HG02884 (cell line): Measurements from ENCODE around the gene RFC1.
"Not testable (repeated sequence)": the region's sequence is repeated elsewhere in the genome, so short reads cannot be mapped to it uniquely, and the experiment has no call there.

Experiments
- ATAC-seq: cut with Tn5 transposase; IDR thresholded peaks from one replicate; pipeline ENCODE4 v1.9.1; 2021; ENCODE audit warnings: mild to moderate bottlenecking, moderate library complexity; ENCODE audit not compliant: unreplicated experiment

Gene RFC1

GRCh38 chr4:39312816-39313215, 53.3 kb downstream of the RFC1 start:
- no peak for ATAC-seq

GRCh38 chr4:39308611-39309010, 57.6 kb downstream of the RFC1 start:
- no peak for ATAC-seq

- no peak for ATAC-seq
Measured at GRCh38 chr4:39305912-39306677, 60.1 kb downstream of the RFC1 start.

DNA sequence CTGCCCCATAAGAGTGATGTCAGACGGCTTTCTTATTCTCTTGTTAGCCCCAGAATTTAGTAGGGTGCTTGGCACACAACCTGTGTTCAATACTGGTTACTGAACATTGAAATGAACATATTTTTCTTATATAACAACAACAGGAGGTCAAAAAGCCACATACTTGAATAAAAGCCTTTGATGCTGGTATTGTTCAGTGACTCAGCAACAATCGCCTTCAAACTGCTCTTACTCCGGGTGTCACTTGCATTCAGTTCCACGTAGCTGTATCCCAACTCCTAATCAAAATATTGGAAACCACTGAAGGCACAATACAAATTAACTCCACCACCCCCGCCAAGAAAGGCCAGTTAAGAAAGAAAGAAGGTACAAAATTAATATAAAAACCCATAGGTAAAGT, 61.5 kb downstream of the RFC1 start:
- no peak for ATAC-seq

GRCh38 chr4:39303871-39304270, 62.3 kb downstream of the RFC1 start:
- no peak for ATAC-seq

GRCh38 chr4:39302901-39303300, 63.3 kb downstream of the RFC1 start:
- ATAC-seq = no peak

DNA sequence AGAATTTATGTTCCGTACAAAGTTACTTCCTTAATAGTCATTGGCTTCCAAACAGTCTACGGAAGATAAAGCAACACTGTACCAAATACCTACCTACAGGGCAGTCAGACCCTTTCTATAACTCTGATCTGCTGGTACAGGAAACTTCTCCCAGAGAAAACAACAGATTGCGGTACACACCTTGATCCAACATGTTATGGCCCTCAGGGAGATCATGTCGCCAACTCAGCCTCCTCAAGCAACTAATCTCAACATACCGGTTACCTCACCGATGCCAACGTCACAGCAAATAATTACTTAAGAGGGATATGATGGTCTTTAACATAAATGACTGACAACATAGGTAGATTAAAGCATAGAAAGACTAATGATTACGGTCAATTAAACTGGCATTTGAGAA, 70.4 kb downstream of the RFC1 start:
- no peak for ATAC-seq

DNA sequence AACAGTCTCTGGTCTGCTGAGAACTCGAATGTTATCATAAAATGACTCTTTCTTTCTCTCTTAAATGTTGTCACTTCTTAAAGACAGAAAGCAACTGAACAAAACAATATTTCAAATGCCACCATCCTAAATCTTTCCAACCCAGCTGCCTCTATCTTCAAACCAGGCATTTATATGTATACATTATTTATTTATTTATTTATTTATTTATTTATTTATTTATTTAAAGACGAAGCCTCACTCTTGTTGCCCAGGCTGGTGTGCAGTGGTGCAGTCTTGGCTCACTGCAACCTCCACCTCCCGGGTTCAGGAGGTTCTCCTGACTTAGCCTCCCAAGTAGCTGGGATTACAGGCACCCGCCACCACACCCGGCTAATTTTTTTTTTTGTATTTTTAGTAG, 73.7 kb downstream of the RFC1 start:
- not testable (repeated sequence) for ATAC-seq

- no peak for ATAC-seq
Measured at GRCh38 chr4:39291686-39292085, 74.5 kb downstream of the RFC1 start.

DNA sequence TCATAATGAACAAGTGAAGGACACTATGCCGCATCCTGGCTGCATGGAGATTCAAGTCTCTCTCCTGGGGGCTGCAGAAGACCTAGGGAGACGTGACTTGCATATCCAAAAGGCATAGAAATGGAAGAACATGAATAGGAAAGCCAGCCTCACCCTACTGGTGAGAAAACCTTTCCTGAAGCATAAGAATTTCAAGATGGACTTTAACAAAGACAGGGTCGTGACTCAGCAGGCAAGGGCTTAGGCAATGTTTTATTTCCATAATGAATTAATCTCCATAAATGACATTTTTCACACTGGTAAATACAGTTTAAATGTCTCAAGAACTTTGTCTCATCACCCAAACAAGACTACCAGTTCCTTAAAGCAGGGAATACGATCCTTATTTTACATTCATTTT, 78.9 kb downstream of the RFC1 start:
- no peak for ATAC-seq

DNA sequence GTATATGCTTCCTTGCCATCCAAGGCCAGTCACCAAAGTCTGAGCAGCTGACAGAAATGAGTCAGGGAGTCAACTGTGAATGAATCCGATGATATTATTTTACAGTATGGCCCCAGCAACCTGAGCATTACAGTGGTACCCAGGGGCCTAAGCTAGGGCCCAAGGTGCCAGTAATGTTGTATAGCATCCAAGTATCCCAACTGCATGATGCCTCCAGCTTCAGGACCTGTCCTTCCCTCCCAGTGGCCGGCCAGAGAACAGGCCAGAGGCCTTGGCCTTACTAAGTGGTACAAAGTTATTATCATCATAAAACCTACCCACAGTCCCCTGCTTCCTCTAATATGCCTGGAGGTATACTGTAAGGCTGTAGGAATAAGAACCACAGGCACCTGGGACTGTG, 79.9 kb downstream of the RFC1 start:
- no peak for ATAC-seq

DNA sequence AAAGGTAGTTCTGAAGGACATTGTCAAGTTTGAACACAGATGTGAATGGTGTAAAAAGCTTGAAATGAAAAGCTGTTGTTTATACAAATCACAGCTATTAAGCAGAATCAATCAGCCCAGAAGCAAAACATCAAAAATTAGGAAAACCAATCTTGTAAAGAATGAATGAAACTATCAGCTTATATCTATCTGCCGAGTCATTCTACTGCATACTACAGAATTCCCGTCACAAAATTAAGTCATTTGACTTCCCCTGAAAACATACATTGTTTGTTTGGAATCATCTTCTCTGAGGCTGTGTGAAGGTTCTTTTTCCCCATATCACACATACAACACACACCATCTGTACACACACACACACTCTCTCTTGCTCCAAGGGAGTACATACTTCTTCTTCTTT, 80.3 kb downstream of the RFC1 start:
- ATAC-seq = no peak

DNA sequence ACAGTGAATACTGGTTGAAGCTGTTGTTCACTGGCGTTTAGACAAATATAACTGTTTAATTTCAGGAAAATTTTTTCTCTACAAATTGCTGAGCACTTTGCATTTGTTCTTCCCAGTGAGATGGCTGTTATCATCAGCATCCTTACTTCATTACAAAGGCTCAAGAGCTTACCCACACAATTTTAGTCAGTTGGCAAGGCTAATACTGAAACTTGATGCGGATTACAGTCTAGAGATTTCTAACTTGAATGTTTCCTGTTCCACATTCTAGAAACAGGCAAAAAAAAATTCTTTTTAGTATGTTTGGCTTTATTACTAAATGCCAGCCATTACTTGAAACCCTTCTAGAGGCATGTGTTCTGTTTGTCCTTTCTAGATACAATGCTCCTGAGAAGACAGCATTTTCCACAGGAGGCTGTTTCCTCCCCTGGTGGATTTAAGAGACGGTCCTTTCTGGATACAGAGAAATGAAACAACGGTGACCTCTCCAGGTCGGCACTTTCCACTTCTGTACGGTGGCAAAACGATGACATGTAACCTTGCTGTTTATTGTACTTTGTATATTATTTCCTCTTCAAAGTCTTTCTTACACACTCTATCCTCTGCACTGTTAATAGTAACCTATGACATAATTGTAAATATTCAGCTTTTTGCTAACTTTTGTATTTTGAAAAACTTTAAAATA, 80.9 kb downstream of the RFC1 start:
- ATAC-seq = no peak

- ATAC-seq = no peak
Measured at GRCh38 chr4:39280770-39281169, 85.4 kb downstream of the RFC1 start.

GRCh38 chr4:39279416-39279815, 86.7 kb downstream of the RFC1 start:
- no peak for ATAC-seq

DNA sequence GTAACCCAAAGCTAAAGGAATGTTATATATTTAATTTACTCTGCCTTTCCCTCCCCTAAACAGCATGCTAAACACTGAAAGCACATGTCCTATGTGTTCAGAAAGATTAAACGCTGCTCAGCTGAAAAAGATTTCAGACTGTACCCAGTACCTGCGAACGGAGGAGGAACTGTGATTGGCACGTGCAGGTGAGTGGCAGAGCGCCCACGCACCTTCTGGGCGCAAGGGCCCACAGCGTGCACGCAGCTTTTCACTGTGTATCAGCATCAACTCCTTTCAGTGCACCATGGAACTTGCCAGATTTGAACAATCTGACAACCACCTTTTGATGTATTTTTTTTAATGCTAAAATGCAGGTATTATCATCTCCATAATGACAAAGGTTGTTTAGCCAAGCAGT, 87.7 kb downstream of the RFC1 start:
- ATAC-seq = no peak

- not testable (repeated sequence) for ATAC-seq
Measured at GRCh38 chr4:39277661-39278060, 88.5 kb downstream of the RFC1 start.

GRCh38 chr4:39274503-39274902, 91.7 kb downstream of the RFC1 start:
- no peak for ATAC-seq

GRCh38 chr4:39263895-39264294, 102.3 kb downstream of the RFC1 start:
- ATAC-seq = no peak

DNA sequence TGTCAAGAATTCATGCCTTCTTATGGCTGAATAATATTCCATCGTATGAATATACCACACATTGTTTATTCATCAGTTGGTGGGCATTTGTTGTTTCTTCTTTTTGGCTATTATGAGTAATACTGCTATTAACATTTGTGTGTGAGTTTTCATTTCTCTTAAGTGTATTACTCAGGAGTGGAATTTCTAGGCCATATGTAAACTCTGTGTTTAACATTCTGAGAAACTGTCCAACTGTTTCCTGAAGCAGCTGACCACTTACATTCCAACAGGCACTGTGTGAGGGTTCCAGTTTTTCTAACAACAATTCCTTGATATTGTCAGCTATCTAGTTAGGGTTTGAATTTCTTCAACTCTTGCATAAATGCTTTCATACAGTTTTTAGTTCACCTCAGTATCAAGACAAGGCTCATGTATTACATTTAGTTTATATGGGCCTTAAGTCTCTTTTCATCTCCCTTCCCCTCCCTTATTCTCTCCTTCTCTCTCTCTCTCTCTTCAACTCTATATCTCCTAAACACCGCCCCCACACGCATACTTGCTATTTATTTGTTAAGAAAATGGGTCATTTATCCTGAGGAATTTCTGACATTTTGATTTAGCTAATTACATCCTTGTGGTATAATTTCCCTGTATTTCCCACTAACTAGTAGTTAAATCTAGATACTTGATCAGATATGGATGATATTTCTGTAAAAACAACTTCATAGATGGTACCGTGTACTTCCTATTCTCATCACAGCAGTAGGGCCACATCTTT, 106.4 kb downstream of the RFC1 start:
- ATAC-seq = no peak

DNA sequence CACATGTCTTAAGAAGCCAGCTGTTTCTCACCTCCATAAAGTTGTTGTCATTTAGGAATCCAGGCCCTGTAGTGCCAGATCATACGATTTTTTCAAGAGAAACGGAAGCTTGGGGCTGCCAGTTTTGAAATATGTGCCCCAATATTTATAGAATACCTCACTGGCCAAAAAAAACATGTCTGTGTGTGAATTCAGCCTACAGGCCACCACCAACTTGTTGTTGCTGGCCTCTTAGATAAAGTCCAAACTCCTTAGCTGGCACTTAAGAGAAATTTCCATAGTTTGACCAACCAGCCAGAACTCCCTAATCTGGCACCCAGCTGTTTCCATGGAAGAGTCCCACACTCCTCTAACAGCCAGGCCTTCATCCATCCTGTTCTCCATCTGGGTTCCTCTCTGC, 109.7 kb downstream of the RFC1 start:
- no peak for ATAC-seq

DNA sequence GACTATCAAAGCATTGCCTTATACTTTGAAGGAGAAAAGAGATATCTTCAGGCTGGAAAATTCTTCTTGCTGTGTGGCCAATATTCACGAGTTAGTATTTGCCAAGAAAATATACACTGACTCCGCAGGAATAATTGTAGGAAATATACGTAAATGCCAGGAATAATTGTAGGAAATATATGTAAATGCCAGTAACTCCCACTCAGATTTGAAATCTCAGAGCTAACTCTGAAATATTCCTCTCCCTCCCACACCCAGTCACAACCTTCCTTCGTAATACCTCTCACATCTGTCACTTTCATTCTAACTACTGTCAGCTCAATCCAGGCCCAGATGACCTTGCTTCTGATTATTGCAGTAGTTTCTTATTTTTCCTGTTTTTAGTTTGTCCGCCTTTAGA, 110.3 kb downstream of the RFC1 start:
- no peak for ATAC-seq
